ENCODE data around the gene EVPL.

The EVPL gene

GRCh38 chr17:76017481-76018339, 9.4 kb downstream of the EVPL start:
- no peak for DNase-seq (ENCODE audit: low spot score)

GRCh38 chr17:76014925-76015261, 12.2 kb downstream of the EVPL start:
- DNase-seq (ENCODE audit: low spot score): no peak

GRCh38 chr17:76014100-76014924, 12.8 kb downstream of the EVPL start:
- DNase-seq (ENCODE audit: low spot score): peak; percentile 91

- DNase-seq (ENCODE audit: low spot score): no peak
Measured at GRCh38 chr17:76013377-76013932, 13.7 kb downstream of the EVPL start.

GRCh38 chr17:76011951-76012350, 15.2 kb downstream of the EVPL start:
- DNase-seq (ENCODE audit: low spot score): no peak

GRCh38 chr17:76009969-76010661, 17.0 kb downstream of the EVPL start:
- DNase-seq (ENCODE audit: low spot score): no peak

GRCh38 chr17:76009447-76009846, 17.7 kb downstream of the EVPL start:
- DNase-seq (ENCODE audit: low spot score): no peak

GRCh38 chr17:76008630-76009425, 18.3 kb downstream of the EVPL start:
- no peak for DNase-seq (ENCODE audit: low spot score)

GRCh38 chr17:76008208-76008607, 18.9 kb downstream of the EVPL start:
- DNase-seq (ENCODE audit: low spot score): no peak

GRCh38 chr17:76007850-76008165, 19.3 kb downstream of the EVPL start:
- DNase-seq (ENCODE audit: low spot score): no peak

- no peak for DNase-seq (ENCODE audit: low spot score)
Measured at GRCh38 chr17:76007131-76007849, 19.8 kb downstream of the EVPL start.

GRCh38 chr17:76005263-76006149, 21.6 kb downstream of the EVPL start:
- DNase-seq (ENCODE audit: low spot score): peak; percentile 87

- DNase-seq (ENCODE audit: low spot score): no peak
Measured at GRCh38 chr17:76004750-76005262, 22.3 kb downstream of the EVPL start.

GRCh38 chr17:76003915-76004314, 23.2 kb downstream of the EVPL start:
- no peak for DNase-seq (ENCODE audit: low spot score)

GRCh38 chr17:76002100-76002499, 25.0 kb downstream of the EVPL start:
- DNase-seq (ENCODE audit: low spot score): no peak

- DNase-seq (ENCODE audit: low spot score): no peak
Measured at GRCh38 chr17:76000755-76001521, 26.2 kb downstream of the EVPL start, which contains the start of gene CDK3. TSS of gene CDK3 (plus strand) at chr17:76000855. CDS start at chr17:76001426, 571 bp downstream.

GRCh38 chr17:76000016-76000754, 26.9 kb downstream of the EVPL start:
- peak; percentile 76 for DNase-seq (ENCODE audit: low spot score)

GRCh38 chr17:75998327-75998795, 28.7 kb downstream of the EVPL start:
- DNase-seq (ENCODE audit: low spot score): no peak
